ENCODE measurements around the gene PCDHGA9. TPM values are rescaled to one million over a fixed set of nuclear protein-coding genes. Genes with fewer than 3 reads are reported as not detected.

Gene PCDHGA9
- total and polyA plus RNA-seq, 2 donors (not counting 1 experiment from before 2014, with no cell fraction given), result 3.3 to 4.8 TPM

DNA sequence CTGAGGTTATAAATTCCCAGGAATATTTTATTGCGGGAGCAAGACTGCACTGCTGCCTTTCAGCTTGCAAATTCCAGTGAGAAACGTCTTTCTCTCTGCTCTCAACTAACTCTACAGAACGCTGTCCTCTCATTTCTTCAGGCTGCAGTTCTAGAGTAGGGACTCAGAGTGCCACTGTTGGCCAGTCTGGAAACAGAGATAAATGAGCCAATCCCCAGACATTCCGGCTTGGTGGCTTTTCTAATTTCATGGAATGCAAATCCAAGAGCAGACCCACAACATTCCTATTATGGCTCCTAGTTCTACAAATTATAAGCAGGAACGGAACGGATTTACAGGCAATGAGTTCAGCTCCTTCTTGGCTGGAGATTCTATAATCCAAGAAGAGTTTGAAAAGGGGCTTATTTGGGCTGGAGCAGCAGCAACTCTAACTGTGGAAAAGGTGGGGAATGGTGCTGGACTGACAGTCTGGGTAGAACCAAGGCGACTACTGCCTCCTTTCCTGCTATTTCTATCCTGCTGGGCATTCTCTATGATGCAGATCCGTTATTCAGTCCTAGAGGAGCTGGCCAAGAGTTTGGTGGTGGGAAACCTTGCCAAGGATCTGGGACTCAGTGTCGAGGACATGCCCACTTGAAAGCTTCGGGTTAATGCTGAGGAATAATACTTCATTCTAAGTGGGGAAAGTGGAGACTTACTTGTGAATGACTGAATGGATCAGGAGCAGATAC is 37.0 kb downstream of the PCDHGA9 start:
- Histone ChIP-seq H3K27ac (ENCODE audit: insufficient read depth, low read length) (no peak overlapping the region), H3K9me3 (ENCODE audit: control insufficient read depth, insufficient read depth, low read depth, low read length) (no peaks in the 10 kb centered on the region), H4K20me1 (ENCODE audit: control insufficient read depth, extremely low read depth, insufficient read depth, low read length) (no peaks in the 10 kb centered on the region), H3K4me1 (ENCODE audit: control insufficient read depth, extremely low read depth, insufficient read depth, low read length) (no peaks in the 10 kb centered on the region), H3K9ac (ENCODE audit: insufficient read depth, low read length) (no peak overlapping the region), H3K79me2 (ENCODE audit: control insufficient read depth, insufficient read depth, low read length) (no peaks in the 10 kb centered on the region), H3K27me3 (ENCODE audit: control insufficient read depth, insufficient read depth, low read length) (no peaks in the 10 kb centered on the region), H3K4me2 (ENCODE audit: extremely low read depth, insufficient read depth, low read length) (no peak overlapping the region), H2AFZ (ENCODE audit: low read length) (no peak overlapping the region), H3K36me3 (ENCODE audit: control insufficient read depth, insufficient read depth, low read length) (no peaks in the 10 kb centered on the region), H3K4me3 (replicated peaks in 1 of 4; ENCODE audit: control extremely low read depth in 1 of 4, insufficient read depth in 1 of 4, low read depth in 3 of 4, low read length in 4 of 4) (no peak overlapping the region)
- TF ChIP-seq CTCF (conservative IDR thresholded peaks at IDR 0.05 in 1 of 2, IDR thresholded peaks at IDR 0.05 in 1 of 2; ENCODE audit: low read depth in 1 of 2, low read length in 2 of 2), result no peak
- TF ChIP-seq EZH2 (IDR thresholded peaks at IDR 0.05; ENCODE audit: low read length, missing control alignments), result no peak
- DNase-seq (ENCODE audit: low read depth in 2 of 2), result peak in 1 of 2 donors; percentile 52

GRCh38 chr5:141440341-141440740 is 37.8 kb downstream of the PCDHGA9 start:
- Histone ChIP-seq H3K4me2 (ENCODE audit: extremely low read depth, insufficient read depth, low read length) (no peak overlapping the region), H3K27me3 (ENCODE audit: control insufficient read depth, insufficient read depth, low read length) (no peaks in the 10 kb centered on the region), H3K79me2 (ENCODE audit: control insufficient read depth, insufficient read depth, low read length) (no peaks in the 10 kb centered on the region)

More at GRCh38 chr5:141440341-141440740, 37.8 kb downstream of the PCDHGA9 start:
- no peak overlapping the region for H3K4me3 ChIP-seq (replicated peaks in 1 of 4; ENCODE audit: control extremely low read depth in 1 of 4, insufficient read depth in 1 of 4, low read depth in 3 of 4, low read length in 4 of 4)
- TF ChIP-seq EZH2 (IDR thresholded peaks at IDR 0.05; ENCODE audit: low read length, missing control alignments) (no peak), CTCF (conservative IDR thresholded peaks at IDR 0.05 in 1 of 2, IDR thresholded peaks at IDR 0.05 in 1 of 2; ENCODE audit: low read depth in 1 of 2, low read length in 2 of 2) (no peak)
- no peak overlapping the region for H3K27ac ChIP-seq (ENCODE audit: insufficient read depth, low read length)
- H4K20me1 ChIP-seq (ENCODE audit: control insufficient read depth, extremely low read depth, insufficient read depth, low read length), result no peaks in the 10 kb centered on the region
- no peaks in the 10 kb centered on the region for H3K36me3 ChIP-seq (ENCODE audit: control insufficient read depth, insufficient read depth, low read length)
- H3K4me1 ChIP-seq (ENCODE audit: control insufficient read depth, extremely low read depth, insufficient read depth, low read length), result no peaks in the 10 kb centered on the region
- no peak overlapping the region for H3K9ac ChIP-seq (ENCODE audit: insufficient read depth, low read length)
- no peak for DNase-seq (ENCODE audit: low read depth in 2 of 2)
- no peaks in the 10 kb centered on the region for H3K9me3 ChIP-seq (ENCODE audit: control insufficient read depth, insufficient read depth, low read depth, low read length)
- no peak overlapping the region for H2AFZ ChIP-seq (ENCODE audit: low read length)

Measured in fibroblast of lung (primary cell).